ENCODE data around the gene SPO11. TPM values are rescaled to one million over a fixed set of nuclear protein-coding genes. Genes with fewer than 3 reads are reported as not detected.

The SPO11 gene
- total and polyA plus RNA-seq, 2 of the 4 experiments (the other 2 are of a cell fraction): not detected

DNA sequence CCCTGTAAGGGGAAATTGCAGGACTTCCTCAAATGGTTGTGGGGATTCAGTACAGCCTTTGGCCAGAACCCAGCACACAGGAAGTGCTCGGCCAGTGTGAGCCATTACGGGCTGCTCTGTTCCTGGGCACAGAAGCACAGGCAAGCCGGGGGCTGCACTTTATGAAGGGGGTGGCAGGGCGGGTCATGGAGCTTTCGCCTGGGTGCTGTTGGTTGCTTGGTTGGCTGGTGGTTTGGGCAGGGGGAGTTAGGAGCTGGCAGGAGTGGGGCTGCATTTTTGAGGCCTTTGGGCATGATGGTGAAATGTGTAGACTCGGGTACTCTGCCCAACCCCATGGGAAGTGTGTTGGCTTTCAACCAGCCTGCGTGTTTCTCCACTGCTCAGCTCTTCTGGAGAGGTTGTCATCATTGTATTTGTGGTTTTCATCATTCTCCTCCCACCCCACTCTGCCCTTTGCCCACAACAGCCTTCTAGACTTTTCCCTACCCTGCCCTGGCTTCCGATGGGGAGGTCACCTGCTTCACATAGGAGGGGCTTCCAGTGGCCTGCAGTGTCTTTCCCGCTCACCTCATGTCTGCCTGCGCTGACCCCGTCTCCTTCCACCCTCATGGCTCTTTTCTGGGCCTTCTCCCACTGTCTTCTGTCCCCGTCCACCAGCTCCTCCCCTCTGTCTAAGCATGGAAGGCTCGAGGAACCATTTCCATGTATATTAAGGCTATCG, 45.5 kb downstream of the SPO11 start:
- H4K20me1 ChIP-seq (ENCODE audit: insufficient read depth, low read length): no peaks in the 10 kb centered on the region
- no peak overlapping the region for H4K91ac ChIP-seq (ENCODE audit: insufficient read depth, low read depth, low read length)
- intact Hi-C loops (cut with micrococcal nuclease): no loop called here
- H2BK5ac ChIP-seq (ENCODE audit: low read depth, low read length, poor library complexity, severe bottlenecking): no peak overlapping the region
- POLR2A ChIA-PET (ENCODE audit: unreplicated experiment): no interaction called here
- H3K18ac ChIP-seq (ENCODE audit: low read depth, low read length): no peak overlapping the region
- dilution Hi-C loops (cut with HindIII; ENCODE audit: low sequenced_read_pairs, unreplicated experiment): no loop called here
- H2AFZ ChIP-seq (replicated peaks; ENCODE audit: low read length, poor library complexity): no peak overlapping the region
- no peak for DNase-seq
- ATAC-seq (ENCODE audit: low read depth): no peak
- CTCF ChIA-PET: no interaction called here
- no peaks in the 10 kb centered on the region; a peak in 1 of 4 replicates for H3K79me1 ChIP-seq (ENCODE audit: low read depth in 1 of 2, low read length in 2 of 2)
- no peak overlapping the region for H2AK5ac ChIP-seq (ENCODE audit: low read depth, low read length)
- no TSS peak for BruUV-seq (replicated peaks)
- no peaks in the 10 kb centered on the region for H3K27me3 ChIP-seq (ENCODE audit: control insufficient read depth, insufficient read depth, low read length)
- WGBS, 2 experiments (ENCODE audit: extremely low coverage in 2 of 2, insufficient read length in 1 of 2): 85% methylated on average over 6 of the region's 14 CpGs; no CpG with 5 or more reads in 1 of the 2 experiments
- no peak overlapping the region for H2BK15ac ChIP-seq (ENCODE audit: low read depth, low read length)
- H3K56ac ChIP-seq (ENCODE audit: extremely low read depth, insufficient read depth, low read length): no peak overlapping the region
- H4K5ac ChIP-seq (ENCODE audit: low read depth, low read length): no peak overlapping the region
- H4K8ac ChIP-seq (ENCODE audit: low read depth in 2 of 2, low read length in 2 of 2): no peak overlapping the region
- no peak overlapping the region for H2BK20ac ChIP-seq (ENCODE audit: low read depth, low read length)
- no peaks in the 10 kb centered on the region for H3K9me3 ChIP-seq (ENCODE audit: control insufficient read depth, insufficient read depth, low read length)
- in situ Hi-C loops (cut with MboI; ENCODE audit: low sequenced_read_pairs): loop anchor here (25.0 kb wide), 2 partner anchors 988 to 1662 kb away; partner anchors contain the start of genes ATP5F1E, AURKA, CSTF1 and PRELID3B
- no peak overlapping the region for H3K4me2 ChIP-seq (ENCODE audit: low read depth, low read length)
- no peak overlapping the region for H3K14ac ChIP-seq (replicated peaks; ENCODE audit: low read depth, low read length)
- H2AK9ac ChIP-seq (replicated peaks; ENCODE audit: low read depth, low read length, poor library complexity): no peak overlapping the region
- TF ChIP-seq, protein P1, sequence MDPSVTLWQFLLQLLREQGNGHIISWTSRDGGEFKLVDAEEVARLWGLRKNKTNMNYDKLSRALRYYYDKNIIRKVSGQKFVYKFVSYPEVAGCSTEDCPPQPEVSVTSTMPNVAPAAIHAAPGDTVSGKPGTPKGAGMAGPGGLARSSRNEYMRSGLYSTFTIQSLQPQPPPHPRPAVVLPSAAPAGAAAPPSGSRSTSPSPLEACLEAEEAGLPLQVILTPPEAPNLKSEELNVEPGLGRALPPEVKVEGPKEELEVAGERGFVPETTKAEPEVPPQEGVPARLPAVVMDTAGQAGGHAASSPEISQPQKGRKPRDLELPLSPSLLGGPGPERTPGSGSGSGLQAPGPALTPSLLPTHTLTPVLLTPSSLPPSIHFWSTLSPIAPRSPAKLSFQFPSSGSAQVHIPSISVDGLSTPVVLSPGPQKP (IDR thresholded peaks at IDR 0.05; ENCODE audit: borderline replicate concordance, low read depth, low read length): no peak
- TF ChIP-seq CHD1 (IDR thresholded peaks at IDR 0.05; ENCODE audit: low read depth, low read length) (no peak), MAZ (IDR thresholded peaks at IDR 0.05; ENCODE audit: borderline replicate concordance, low read depth, low read length) (no peak), RCOR1 (IDR thresholded peaks at IDR 0.05; ENCODE audit: insufficient replicate concordance, low read length) (no peak), NFE2L2 (IDR thresholded peaks at IDR 0.05; ENCODE audit: low read depth, low read length) (no peak), MXI1 (IDR thresholded peaks at IDR 0.05; ENCODE audit: borderline replicate concordance, low read depth, low read length) (no peak), CEBPB (IDR thresholded peaks at IDR 0.05; ENCODE audit: low read depth, low read length) (no peak), MAFK (IDR thresholded peaks at IDR 0.05; ENCODE audit: low read depth, low read length) (no peak), SMC3 (IDR thresholded peaks at IDR 0.05; ENCODE audit: low read depth, low read length) (no peak), RAD21 (IDR thresholded peaks at IDR 0.05; ENCODE audit: low read length) (no peak), FOS (IDR thresholded peaks at IDR 0.05; ENCODE audit: low read depth, low read length) (no peak), RFX5 (IDR thresholded peaks at IDR 0.05; ENCODE audit: low read depth, low read length) (no peak), BHLHE40 (IDR thresholded peaks at IDR 0.05; ENCODE audit: low read depth, low read length) (no peak), POLR2A (IDR thresholded peaks at IDR 0.05; ENCODE audit: low read depth, low read length) (no peak)
- TF ChIP-seq, protein P2, sequence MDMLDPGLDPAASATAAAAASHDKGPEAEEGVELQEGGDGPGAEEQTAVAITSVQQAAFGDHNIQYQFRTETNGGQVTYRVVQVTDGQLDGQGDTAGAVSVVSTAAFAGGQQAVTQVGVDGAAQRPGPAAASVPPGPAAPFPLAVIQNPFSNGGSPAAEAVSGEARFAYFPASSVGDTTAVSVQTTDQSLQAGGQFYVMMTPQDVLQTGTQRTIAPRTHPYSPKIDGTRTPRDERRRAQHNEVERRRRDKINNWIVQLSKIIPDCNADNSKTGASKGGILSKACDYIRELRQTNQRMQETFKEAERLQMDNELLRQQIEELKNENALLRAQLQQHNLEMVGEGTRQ (IDR thresholded peaks at IDR 0.05; ENCODE audit: low read depth, low read length): no peak
- TF ChIP-seq, protein P3, sequence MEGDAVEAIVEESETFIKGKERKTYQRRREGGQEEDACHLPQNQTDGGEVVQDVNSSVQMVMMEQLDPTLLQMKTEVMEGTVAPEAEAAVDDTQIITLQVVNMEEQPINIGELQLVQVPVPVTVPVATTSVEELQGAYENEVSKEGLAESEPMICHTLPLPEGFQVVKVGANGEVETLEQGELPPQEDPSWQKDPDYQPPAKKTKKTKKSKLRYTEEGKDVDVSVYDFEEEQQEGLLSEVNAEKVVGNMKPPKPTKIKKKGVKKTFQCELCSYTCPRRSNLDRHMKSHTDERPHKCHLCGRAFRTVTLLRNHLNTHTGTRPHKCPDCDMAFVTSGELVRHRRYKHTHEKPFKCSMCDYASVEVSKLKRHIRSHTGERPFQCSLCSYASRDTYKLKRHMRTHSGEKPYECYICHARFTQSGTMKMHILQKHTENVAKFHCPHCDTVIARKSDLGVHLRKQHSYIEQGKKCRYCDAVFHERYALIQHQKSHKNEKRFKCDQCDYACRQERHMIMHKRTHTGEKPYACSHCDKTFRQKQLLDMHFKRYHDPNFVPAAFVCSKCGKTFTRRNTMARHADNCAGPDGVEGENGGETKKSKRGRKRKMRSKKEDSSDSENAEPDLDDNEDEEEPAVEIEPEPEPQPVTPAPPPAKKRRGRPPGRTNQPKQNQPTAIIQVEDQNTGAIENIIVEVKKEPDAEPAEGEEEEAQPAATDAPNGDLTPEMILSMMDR (conservative IDR thresholded peaks at IDR 0.05; ENCODE audit: low read depth, low read length): no peak
- no peaks in the 10 kb centered on the region for H3K9me1 ChIP-seq (ENCODE audit: insufficient read depth, low read length)
- no peak overlapping the region for H3K9ac ChIP-seq (ENCODE audit: low read depth, low read length)
- H3K36me3 ChIP-seq (ENCODE audit: control insufficient read depth, insufficient read depth, low read length): peaks cover 67% of the 10 kb centered on the region
- no peak overlapping the region for H3K4me3 ChIP-seq (ENCODE audit: insufficient read depth, low read depth, low read length)
- H3K23ac ChIP-seq (ENCODE audit: low read depth, low read length): no peak overlapping the region
- H2BK120ac ChIP-seq (ENCODE audit: low read depth, low read length): no peak overlapping the region
- H3K27ac ChIP-seq (ENCODE audit: insufficient read depth, low read length): no peak overlapping the region
- no peak overlapping the region for H3K4ac ChIP-seq (ENCODE audit: low read depth, low read length)
- H3K4me1 ChIP-seq (ENCODE audit: control insufficient read depth, insufficient read depth, low read length): no peaks in the 10 kb centered on the region

All from IMR-90 (cell line).